CD4-positive, alpha-beta T cell (primary cell): ENCODE measurements around the gene ZNF283. TPM values are rescaled to one million over a fixed set of nuclear protein-coding genes. Genes with fewer than 3 reads are reported as not detected.
A peak's percentile ranks its signal among the peaks of the same experiment; 100 is the strongest.

Experiments used
- ATAC-seq: fragments of 200-7000 bp; cut with Tn5 transposase; one replicate; pipeline ENCODE4 v1.10.0; 2022; ENCODE audit warnings: mild to moderate bottlenecking; ENCODE audit not compliant: poor library complexity
- CTCF ChIA-PET: fragments of 350-600 bp; sonication (Branson Sonifier 250); formaldehyde crosslinking; loops from one replicate; lab custom pipeline; 2021; ENCODE audit warnings: antibody characterized with exemption, inconsistent platforms; lab: Charles Lee
- POLR2A ChIA-PET: fragments of 350-600 bp; sonication (Branson Sonifier 250); formaldehyde crosslinking; loops from one replicate; lab custom pipeline; 2021; ENCODE audit warnings: antibody characterized with exemption, inconsistent platforms; lab: Charles Lee
- DNase-seq, 14 experiments: peaks; one replicate each; pipeline ENCODE4 v3.0.0-alpha.2; 2013 to 2020; ENCODE audit warnings: mixed read lengths in 2 of 14
- H3K27ac ChIP-seq, 2 donors: one replicate each; pipeline versions ENCODE4 v1.5.1 to v1.7.0; 2013; ENCODE audit warnings: low read length in 2 of 2, low read depth in 1 of 2, mild to moderate bottlenecking in 1 of 2
- H3K27me3 ChIP-seq, 2 experiments: 1 replicate in 1 of 2; 2 replicates in 1 of 2; pipeline versions ENCODE4 v1.6.1 to v1.7.0; 2013; ENCODE audit warnings: low read length in 2 of 2, control low read depth in 1 of 2, mild to moderate bottlenecking in 1 of 2, moderate library complexity in 1 of 2; ENCODE audit not compliant: insufficient read depth in 2 of 2, control insufficient read depth in 1 of 2
- H3K36me3 ChIP-seq: one replicate; pipeline ENCODE4 v1.6.1; 2013; ENCODE audit warnings: low read length, control low read depth; ENCODE audit not compliant: insufficient read depth
- H3K4me1 ChIP-seq: one replicate; pipeline ENCODE4 v1.6.1; 2013; ENCODE audit warnings: low read length, control low read depth; ENCODE audit not compliant: insufficient read depth
- H3K4me3 ChIP-seq: one replicate; pipeline ENCODE4 v1.5.1; 2013; ENCODE audit warnings: mild to moderate bottlenecking, low read length, moderate library complexity
- H3K9me3 ChIP-seq, 2 experiments: 1 replicate in 1 of 2; 2 replicates in 1 of 2; pipeline versions ENCODE4 v1.6.1 to v1.7.0; 2013; ENCODE audit warnings: low read length in 2 of 2, mild to moderate bottlenecking in 2 of 2, control low read depth in 1 of 2, moderate library complexity in 1 of 2; ENCODE audit not compliant: control insufficient read depth in 1 of 2, insufficient read depth in 1 of 2
- H3K27ac Mint-ChIP-seq: one replicate; pipeline ENCODE4 v1.8.0; 2020; ENCODE audit warnings: mixed read lengths
- H3K27me3 Mint-ChIP-seq: one replicate; pipeline ENCODE4 v1.8.0; 2021; ENCODE audit warnings: mixed read lengths
- H3K36me3 Mint-ChIP-seq: one replicate; pipeline ENCODE4 v1.8.0; 2021; ENCODE audit warnings: low read depth, mixed read lengths
- H3K4me1 Mint-ChIP-seq: one replicate; pipeline ENCODE4 v1.8.0; 2021; ENCODE audit warnings: low read depth, mixed read lengths
- H3K4me3 Mint-ChIP-seq: one replicate; pipeline ENCODE4 v1.8.0; 2020; ENCODE audit warnings: mild to moderate bottlenecking, mixed read lengths
- H3K9me3 Mint-ChIP-seq: one replicate; pipeline ENCODE4 v1.8.0; 2020; ENCODE audit warnings: mixed read lengths
- CTCF ChIP-seq: fragments of 200-600 bp; IDR thresholded peaks from one replicate; pipeline ENCODE4 v1.8.0; 2022; ENCODE audit warnings: antibody characterized with exemption, mild to moderate bottlenecking
- intact Hi-C, 2 experiments: fragments of 100-400 bp; cut with DNase I in 1 of 2; cut with micrococcal nuclease in 1 of 2; formaldehyde crosslinking; loops; one replicate each; pipeline versions ENCODE4 v1.15.1 to v1.9.0; 2023 to 2025; cut with DNase I, micrococcal nuclease
- polyA plus RNA-seq, 2 donors: library from polyadenylated mRNA; unstranded; fragments of 120-200 nt; gene quantifications; one replicate each; pipeline ENCODE4 v1.2.1, GENCODE V29; 2013
- total RNA-seq, 174 experiments: library from RNA in 2 of 174; stranded (reverse) in 2 of 174; gene quantifications; one replicate each; pipeline ENCODE4 v1.2.3 and lab custom pipeline; 2021 to 2026

Gene ZNF283
- total RNA-seq (1 to 10 TPM; 2.3 to 3.7 TPM), total RNA-seq (lab: John Stamatoyannopoulos, UW) (4.8 to 43.2 (median 16.2) reads per million in 172 experiments)
- 7.5 TPM for polyA plus RNA-seq (2013, experiment 1 of 2)
- polyA plus RNA-seq (2013, experiment 2 of 2), result 6.4 TPM

- H3K27ac ChIP-seq, result no peak within 1 kb of the TSS
- intact Hi-C loops, result loop anchor here in 1 of 2 experiments (5.0 kb wide), 4 partner anchors 110 to 265 kb away; partner anchors contain the start of genes ZNF223, ZNF224, ZNF230 and ZNF45
- peaks cover 2% of the 10 kb centered on the region for H3K9me3 Mint-ChIP-seq
Observed at GRCh38 chr19:43826787-43827754, at the start of gene ZNF283. TSS of gene ZNF283 (plus strand) at chr19:43827321. CDS start at chr19:43833505, 6,184 bp downstream.

GRCh38 chr19:43778651-43779050, 48.5 kb upstream of the ZNF283 start:
- peaks cover 77% of the 10 kb centered on the region for H3K4me1 Mint-ChIP-seq
- peaks cover 13% of the 10 kb centered on the region for H3K36me3 Mint-ChIP-seq
- POLR2A ChIA-PET, result interaction anchor here (1.4 to 5.7 kb wide), 8 partner anchors 10 to 315 kb away, joined by 3 to 43 read pairs (median 6); partner anchors contain the start of genes SMG9 and ZNF283
- peaks cover 7% of the 10 kb centered on the region for H3K36me3 ChIP-seq
- DNase-seq, result no peak
- H3K27ac ChIP-seq, result peak overlapping the region; percentile 58 to 71
- H3K27me3 Mint-ChIP-seq, result no peaks in the 10 kb centered on the region
- H3K27ac Mint-ChIP-seq, result peak overlapping the region; percentile 90
- H3K4me3 Mint-ChIP-seq, result peak overlapping the region; percentile 82
- TF ChIP-seq CTCF, result no peak
- intact Hi-C loops, result no loop called here
- H3K27me3 ChIP-seq, result no peaks in the 10 kb centered on the region
- no peaks in the 10 kb centered on the region for H3K9me3 ChIP-seq
- H3K4me1 ChIP-seq, result peaks cover 87% of the 10 kb centered on the region
- CTCF ChIA-PET, result interaction anchor here (3.4 to 5.3 kb wide), 2 partner anchors 13 to 33 kb away, joined by 13 to 45 read pairs; no protein-coding TSS in a partner anchor
- H3K9me3 Mint-ChIP-seq, result no peaks in the 10 kb centered on the region
- no peak for ATAC-seq
- peak overlapping the region; percentile 63 for H3K4me3 ChIP-seq

More at GRCh38 chr19:43826787-43827754, at the start of gene ZNF283:
- peaks cover 27% of the 10 kb centered on the region for H3K36me3 ChIP-seq
- H3K9me3 ChIP-seq, result peaks cover 0 to 11% of the 10 kb centered on the region in 2 experiments
- ChIA-PET POLR2A (interaction anchor here (1.0 to 1.2 kb wide), 4 partner anchors 49 to 108 kb away, joined by 3 to 8 read pairs (median 4); partner anchors contain the start of genes SMG9 and ZNF45), CTCF (interaction anchor here (1.2 kb wide), 1 partner anchor 17 kb away, joined by 3 read pairs; no protein-coding TSS in a partner anchor)
- no peaks in the 10 kb centered on the region for H3K27me3 ChIP-seq
- Mint-ChIP-seq H3K27me3 (peaks cover 14% of the 10 kb centered on the region), H3K4me3 (peak within 1 kb of the TSS; percentile 84), H3K4me1 (peaks cover 18% of the 10 kb centered on the region), H3K36me3 (peaks cover 52% of the 10 kb centered on the region), H3K27ac (peak within 1 kb of the TSS; percentile 12)
- H3K4me3 ChIP-seq, result peak within 1 kb of the TSS; percentile 77
- DNase-seq, result peak; percentile 63 to 89 (median 79)
- H3K4me1 ChIP-seq, result peaks cover 16% of the 10 kb centered on the region
- ATAC-seq, result peak; percentile 95
- no peak for TF ChIP-seq CTCF

GRCh38 chr19:43779147-43779819, 47.8 kb upstream of the ZNF283 start:
- Mint-ChIP-seq H3K27ac (peak overlapping the region; percentile 90), H3K9me3 (no peaks in the 10 kb centered on the region), H3K36me3 (peaks cover 12% of the 10 kb centered on the region), H3K27me3 (no peaks in the 10 kb centered on the region), H3K4me1 (peaks cover 83% of the 10 kb centered on the region), H3K4me3 (peak overlapping the region; percentile 82)
- Histone ChIP-seq H3K27me3 (no peaks in the 10 kb centered on the region), H3K9me3 (no peaks in the 10 kb centered on the region), H3K36me3 (peaks cover 2% of the 10 kb centered on the region), H3K4me1 (peaks cover 93% of the 10 kb centered on the region), H3K4me3 (peak overlapping the region; percentile 63), H3K27ac (peak overlapping the region; percentile 58 to 71)
- ATAC-seq (no peak), DNase-seq (no peak)
- no peak for TF ChIP-seq CTCF
- ChIA-PET CTCF (interaction anchor here (3.4 to 5.3 kb wide), 2 partner anchors 14 to 34 kb away, joined by 13 to 45 read pairs; no protein-coding TSS in a partner anchor), POLR2A (interaction anchor here (1.3 to 5.7 kb wide), 4 partner anchors 13 to 111 kb away, joined by 5 to 43 read pairs (median 6); partner anchors contain the start of gene SMG9)
- intact Hi-C loops, result no loop called here
